MCF 10A (cell line): ENCODE data around the gene MAEA. TPM values are rescaled to one million over a fixed set of nuclear protein-coding genes. Genes with fewer than 3 reads are reported as not detected.

Experiments used
- BruUV-seq: library from RNA; stranded (reverse); fragments of 400-500 nt; replicated peaks from 2 replicates; lab custom pipeline; 2021; lab: Mats Ljungman, UMichigan
- CTCF ChIA-PET: fragments of 300-600 bp; sonication (Branson Sonifier 250); formaldehyde crosslinking; extraction: SDS; loops from one replicate; lab custom pipeline; 2021; ENCODE audit warnings: antibody characterized with exemption, inconsistent platforms; lab: Yijun Ruan, JAX
- POLR2A ChIA-PET: fragments of 300-600, 350-650 bp; sonication (Branson Sonifier 250); formaldehyde crosslinking; extraction: SDS; loops from one replicate; lab custom pipeline; 2020; ENCODE audit warnings: antibody characterized with exemption, inconsistent platforms; lab: Yijun Ruan, JAX
- DNase-seq: peaks from one replicate; pipeline ENCODE4 v3.0.0-alpha.2; 2018; ENCODE audit not compliant: unreplicated experiment
- H3K27ac Mint-ChIP-seq: one replicate; pipeline ENCODE4 v1.8.0; 2022; ENCODE audit warnings: mild to moderate bottlenecking, low read depth, mixed read lengths; ENCODE audit not compliant: unreplicated experiment
- H3K27me3 Mint-ChIP-seq: one replicate; pipeline ENCODE4 v1.8.0; 2022; ENCODE audit warnings: mixed read lengths; ENCODE audit not compliant: insufficient read depth, unreplicated experiment
- H3K36me3 Mint-ChIP-seq: one replicate; pipeline ENCODE4 v1.8.0; 2022; ENCODE audit warnings: mild to moderate bottlenecking, moderate library complexity, mixed read lengths; ENCODE audit not compliant: insufficient read depth, unreplicated experiment
- H3K4me1 Mint-ChIP-seq: one replicate; pipeline ENCODE4 v1.8.0; 2022; ENCODE audit warnings: mixed read lengths; ENCODE audit not compliant: insufficient read depth, unreplicated experiment
- H3K4me3 Mint-ChIP-seq: one replicate; pipeline ENCODE4 v1.8.0; 2022; ENCODE audit warnings: mild to moderate bottlenecking, moderate library complexity, mixed read lengths; ENCODE audit not compliant: unreplicated experiment
- H3K9me3 Mint-ChIP-seq: one replicate; pipeline ENCODE4 v1.8.0; 2022; ENCODE audit warnings: mixed read lengths; ENCODE audit not compliant: unreplicated experiment
- CTCF ChIP-seq: fragments of 200-600 bp; IDR thresholded peaks from one replicate; pipeline ENCODE4 v1.8.0; 2022; ENCODE audit warnings: antibody characterized with exemption, mild to moderate bottlenecking; ENCODE audit not compliant: unreplicated experiment
- intact Hi-C: fragments of 100-400 bp; cut with micrococcal nuclease; formaldehyde crosslinking; loops from 2 replicates; pipeline ENCODE4 v1.14.1; 2022
- total RNA-seq: library from RNA; stranded (reverse); gene quantifications from 2 replicates; pipeline ENCODE4 v1.2.3, GENCODE V29; 2022

Gene MAEA
- total RNA-seq, 1 experiment from 2014 or later: 89.6 TPM

GRCh38 chr4:1315836-1316536, 26.3 kb downstream of the MAEA start:
- no peaks in the 10 kb centered on the region for H3K9me3 Mint-ChIP-seq
- BruUV-seq: no TSS peak
- H3K27ac Mint-ChIP-seq: no peak overlapping the region
- H3K27me3 Mint-ChIP-seq: no peaks in the 10 kb centered on the region
- peaks cover 80% of the 10 kb centered on the region for H3K36me3 Mint-ChIP-seq
- intact Hi-C loops: no loop called here
- TF ChIP-seq CTCF: no peak
- DNase-seq: no peak
- ChIA-PET POLR2A (no interaction called here), CTCF (no interaction called here)
- no peak overlapping the region for H3K4me3 Mint-ChIP-seq
- no peaks in the 10 kb centered on the region for H3K4me1 Mint-ChIP-seq

GRCh38 chr4:1316537-1317168, 27.0 kb downstream of the MAEA start:
- H3K36me3 Mint-ChIP-seq: peaks cover 82% of the 10 kb centered on the region
- H3K4me1 Mint-ChIP-seq: no peaks in the 10 kb centered on the region

GRCh38 chr4:1317177-1318045, 27.7 kb downstream of the MAEA start:
- DNase-seq: no peak

More at GRCh38 chr4:1316537-1317168, 27.0 kb downstream of the MAEA start:
- CTCF ChIA-PET: no interaction called here
- intact Hi-C loops: no loop called here
- no TSS peak for BruUV-seq
- TF ChIP-seq CTCF: no peak
- POLR2A ChIA-PET: no interaction called here
- DNase-seq: no peak
- H3K4me3 Mint-ChIP-seq: no peak overlapping the region
- H3K27me3 Mint-ChIP-seq: no peaks in the 10 kb centered on the region
- H3K27ac Mint-ChIP-seq: no peak overlapping the region
- no peaks in the 10 kb centered on the region for H3K9me3 Mint-ChIP-seq

More at GRCh38 chr4:1317177-1318045, 27.7 kb downstream of the MAEA start:
- Mint-ChIP-seq H3K9me3 (no peaks in the 10 kb centered on the region), H3K4me1 (no peaks in the 10 kb centered on the region), H3K27me3 (no peaks in the 10 kb centered on the region), H3K4me3 (no peak overlapping the region), H3K27ac (no peak overlapping the region), H3K36me3 (peaks cover 74% of the 10 kb centered on the region)
- no peak for TF ChIP-seq CTCF
- POLR2A ChIA-PET: no interaction called here
- BruUV-seq: no TSS peak
- intact Hi-C loops: no loop called here
- CTCF ChIA-PET: interaction anchor here (0.7 kb wide), 1 partner anchor 11 kb away, joined by 3 read pairs; no protein-coding TSS in a partner anchor
